Measurements from ENCODE around the gene CDK5.
A peak's percentile ranks its signal among the peaks of the same experiment; 100 is the strongest.

CDK5 gene

GRCh38 chr7:151086802-151087244 is 29.1 kb upstream of the CDK5 start:
- DNase-seq (ENCODE audit: low read depth), result peak; percentile 43

- DNase-seq (ENCODE audit: low read depth), result peak; percentile 85
These were observed 28.3 kb upstream of the CDK5 start, which contains the start of gene AGAP3 for GRCh38 chr7:151085691-151086620. Gene AGAP3 (plus strand): TSS chr7:151086475. CDS start chr7:151086742, 267 bp downstream.

GRCh38 chr7:151085329-151085690 is 27.6 kb upstream of the CDK5 start:
- no peak for DNase-seq (ENCODE audit: low read depth)

GRCh38 chr7:151083824-151084160 is 26.1 kb upstream of the CDK5 start:
- no peak for DNase-seq (ENCODE audit: low read depth)

GRCh38 chr7:151083071-151083823 is 25.6 kb upstream of the CDK5 start, which contains the start of gene TMUB1:
Gene TMUB1 (minus strand): TSS chr7:151083493. CDS start chr7:151082563, 930 bp downstream.
- DNase-seq (ENCODE audit: low read depth), result peak; percentile 60

GRCh38 chr7:151082141-151083070 is 24.7 kb upstream of the CDK5 start:
- no peak for DNase-seq (ENCODE audit: low read depth)

- DNase-seq (ENCODE audit: low read depth), result peak; percentile 43
These were observed 23.7 kb upstream of the CDK5 start for GRCh38 chr7:151081170-151082101.

GRCh38 chr7:151080522-151081169 is 22.9 kb upstream of the CDK5 start, which contains the start of gene FASTK:
Gene FASTK (minus strand): TSS chr7:151080809. CDS start chr7:151080766, 43 bp downstream.
- peak; percentile 92 for DNase-seq (ENCODE audit: low read depth)

GRCh38 chr7:151080067-151080521 is 22.4 kb upstream of the CDK5 start:
- DNase-seq (ENCODE audit: low read depth), result peak; percentile 38

GRCh38 chr7:151079199-151079910 is 21.7 kb upstream of the CDK5 start:
- no peak for DNase-seq (ENCODE audit: low read depth)

GRCh38 chr7:151078233-151079040 is 20.7 kb upstream of the CDK5 start:
- peak; percentile 45 for DNase-seq (ENCODE audit: low read depth)

GRCh38 chr7:151077705-151078232 is 20.1 kb upstream of the CDK5 start:
- no peak for DNase-seq (ENCODE audit: low read depth)

- DNase-seq (ENCODE audit: low read depth), result peak; percentile 30
These were observed 19.4 kb upstream of the CDK5 start for GRCh38 chr7:151076863-151077704.

- DNase-seq (ENCODE audit: low read depth), result no peak
These were observed 18.3 kb upstream of the CDK5 start for GRCh38 chr7:151075978-151076426.

GRCh38 chr7:151075662-151075971 is 17.9 kb upstream of the CDK5 start:
- no peak for DNase-seq (ENCODE audit: low read depth)

GRCh38 chr7:151074817-151075661 is 17.3 kb upstream of the CDK5 start:
- DNase-seq (ENCODE audit: low read depth), result no peak
